LHCN-M2 (cell line): ENCODE results near the gene RAPGEF1. TPM values are rescaled to one million over a fixed set of nuclear protein-coding genes. Genes with fewer than 3 reads are reported as not detected.

Source experiments
- DNase-seq: peaks from one replicate; pipeline ENCODE4 v3.0.0-alpha.2; 2012; ENCODE audit warnings: low read depth
- total RNA-seq: library from RNA; depleted of rRNA; stranded (reverse); fragments of >200 nt; gene quantifications from 2 replicates; pipeline ENCODE4 v1.2.3, GENCODE V29; 2014

Gene RAPGEF1
- total RNA-seq, 1 experiment from 2014 or later, result 44.9 TPM

GRCh38 chr9:131752231-131752884 lies 12.5 kb upstream of the RAPGEF1 start:
- no peak for DNase-seq

DNA sequence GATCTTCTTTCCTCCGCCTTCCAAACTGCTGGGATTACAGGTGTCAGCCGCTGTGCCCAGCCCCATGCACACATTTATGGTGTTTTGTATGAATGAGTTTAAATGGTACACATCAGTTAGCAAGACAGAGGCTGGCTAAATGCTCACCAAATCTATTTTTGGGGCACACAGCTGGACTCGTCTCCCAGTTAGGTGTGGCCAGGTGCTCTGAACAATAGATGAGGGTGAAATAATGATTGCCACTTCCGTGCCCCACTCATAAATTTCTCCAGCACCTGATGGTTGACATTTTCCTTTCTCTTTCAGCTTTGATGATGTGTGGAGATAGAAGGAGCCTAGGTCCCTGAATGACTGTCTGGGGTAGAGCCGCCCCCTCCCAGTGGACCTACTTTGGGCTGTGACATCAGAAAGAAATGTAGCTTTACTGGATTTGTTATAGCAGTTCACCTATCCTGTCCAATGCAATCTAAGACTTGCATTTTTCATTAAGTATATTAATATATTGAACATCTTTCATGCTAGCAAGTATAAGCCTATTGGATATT lies 8.6 kb upstream of the RAPGEF1 start:
- DNase-seq, result no peak

DNA sequence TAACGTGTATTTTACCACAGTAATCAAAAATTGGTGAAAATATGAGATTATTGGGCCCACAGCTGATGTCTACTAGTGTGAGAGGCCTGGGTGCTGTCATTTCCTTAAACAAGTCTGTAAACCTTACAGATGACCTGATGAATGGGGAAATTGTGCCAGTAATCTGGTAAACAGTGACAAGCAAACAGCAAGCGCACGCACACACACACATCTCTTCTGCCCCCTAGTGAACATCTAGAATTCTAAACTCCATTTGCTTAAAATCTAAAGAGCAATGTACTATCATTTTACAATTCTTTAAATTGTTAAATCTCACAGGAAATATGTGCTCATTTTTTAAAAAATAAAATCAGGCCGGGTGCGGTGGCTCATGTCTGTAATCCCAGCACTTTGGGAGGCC lies 7.5 kb upstream of the RAPGEF1 start:
- DNase-seq, result peak; percentile 63

DNA sequence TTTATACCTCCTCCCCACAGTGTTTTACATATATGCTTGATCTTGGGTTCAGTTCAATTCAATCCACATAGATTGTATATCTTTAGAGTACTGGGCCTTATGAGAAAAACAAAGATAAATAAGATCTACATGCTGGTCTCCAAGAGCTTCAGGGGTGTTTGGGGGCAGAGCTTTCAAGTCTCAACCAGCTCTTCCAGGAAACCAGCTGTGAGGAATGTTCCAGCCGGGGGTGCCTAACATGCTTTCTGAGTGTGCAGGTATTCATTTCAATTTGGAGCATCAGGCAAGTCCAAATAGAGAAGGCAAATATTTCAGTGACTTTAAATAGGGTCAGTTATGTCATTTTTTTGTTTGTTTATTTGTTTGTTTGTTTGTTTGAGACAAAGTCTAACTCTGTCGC lies 5.7 kb upstream of the RAPGEF1 start:
- no peak for DNase-seq

- no peak for DNase-seq
Observed at GRCh38 chr9:131744720-131745201, 4.9 kb upstream of the RAPGEF1 start.

DNA sequence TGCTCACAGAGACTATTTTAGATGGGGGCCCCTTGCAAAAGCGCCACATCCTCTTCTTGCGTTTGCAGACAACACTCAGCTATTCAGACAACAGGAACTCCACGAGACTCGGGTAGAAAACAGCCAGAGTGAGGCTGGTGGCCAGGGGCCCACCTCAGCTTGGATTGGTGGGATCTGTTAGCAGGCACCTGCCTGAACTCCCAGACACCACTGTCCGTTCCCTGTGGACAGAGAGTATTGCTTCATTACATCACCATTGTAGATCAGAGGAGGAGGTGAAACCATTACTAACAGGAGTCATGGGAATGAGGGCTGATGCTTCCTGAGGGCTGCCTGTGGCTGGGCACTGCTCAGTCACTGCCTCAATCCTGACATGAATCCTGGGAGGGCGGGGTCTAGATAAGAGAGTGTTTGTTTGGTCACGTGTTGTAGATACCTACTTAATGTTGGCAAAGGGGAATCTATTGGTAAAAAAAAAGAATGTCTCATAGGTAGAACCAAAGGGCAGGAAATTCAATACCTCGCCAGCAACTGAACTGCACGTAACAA lies 4.4 kb upstream of the RAPGEF1 start:
- no peak for DNase-seq

DNA sequence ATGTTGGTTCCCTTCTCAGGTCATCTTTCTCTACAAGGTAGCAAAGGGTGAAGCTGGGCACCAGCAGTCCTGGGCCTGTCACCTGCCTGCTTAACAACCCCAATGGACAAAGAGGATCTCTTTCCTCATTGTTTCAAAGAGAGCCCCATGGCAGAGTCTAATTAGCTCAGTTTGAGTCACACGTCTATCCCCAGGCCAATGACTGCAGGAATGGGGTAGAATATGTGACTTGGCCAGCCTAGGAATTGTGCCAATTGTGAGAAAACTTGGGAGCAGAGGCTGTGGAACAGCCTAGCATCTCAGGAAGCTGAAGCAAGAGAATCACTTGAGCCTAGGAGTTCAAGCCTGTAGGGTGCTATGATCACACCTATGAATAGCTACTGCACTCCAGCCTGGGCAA lies 3.6 kb upstream of the RAPGEF1 start:
- DNase-seq, result no peak

DNA sequence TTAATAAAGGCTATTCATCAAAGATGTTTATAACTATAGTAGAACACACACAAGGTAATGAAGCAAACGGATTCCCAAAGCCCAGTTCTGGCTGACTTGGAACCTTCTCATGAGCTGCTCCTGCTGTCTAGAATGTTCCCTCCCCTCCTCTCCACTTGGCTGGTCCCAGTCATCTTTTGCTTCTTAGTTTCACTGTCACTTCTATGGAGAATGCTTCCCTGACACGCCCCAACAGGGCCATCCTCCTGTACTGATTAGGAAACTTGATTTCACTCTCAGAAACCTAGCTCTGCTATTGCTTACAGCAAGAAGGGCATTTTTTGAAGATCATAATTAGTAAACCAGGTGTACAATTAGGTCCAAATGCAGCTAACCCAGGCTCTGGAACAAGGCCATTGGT lies 3.2 kb upstream of the RAPGEF1 start:
- DNase-seq, result no peak

GRCh38 chr9:131740898-131741297 lies 1.0 kb upstream of the RAPGEF1 start:
- no peak for DNase-seq

GRCh38 chr9:131739133-131739958 lies 530 bp downstream of the RAPGEF1 start:
- no peak for DNase-seq

DNA sequence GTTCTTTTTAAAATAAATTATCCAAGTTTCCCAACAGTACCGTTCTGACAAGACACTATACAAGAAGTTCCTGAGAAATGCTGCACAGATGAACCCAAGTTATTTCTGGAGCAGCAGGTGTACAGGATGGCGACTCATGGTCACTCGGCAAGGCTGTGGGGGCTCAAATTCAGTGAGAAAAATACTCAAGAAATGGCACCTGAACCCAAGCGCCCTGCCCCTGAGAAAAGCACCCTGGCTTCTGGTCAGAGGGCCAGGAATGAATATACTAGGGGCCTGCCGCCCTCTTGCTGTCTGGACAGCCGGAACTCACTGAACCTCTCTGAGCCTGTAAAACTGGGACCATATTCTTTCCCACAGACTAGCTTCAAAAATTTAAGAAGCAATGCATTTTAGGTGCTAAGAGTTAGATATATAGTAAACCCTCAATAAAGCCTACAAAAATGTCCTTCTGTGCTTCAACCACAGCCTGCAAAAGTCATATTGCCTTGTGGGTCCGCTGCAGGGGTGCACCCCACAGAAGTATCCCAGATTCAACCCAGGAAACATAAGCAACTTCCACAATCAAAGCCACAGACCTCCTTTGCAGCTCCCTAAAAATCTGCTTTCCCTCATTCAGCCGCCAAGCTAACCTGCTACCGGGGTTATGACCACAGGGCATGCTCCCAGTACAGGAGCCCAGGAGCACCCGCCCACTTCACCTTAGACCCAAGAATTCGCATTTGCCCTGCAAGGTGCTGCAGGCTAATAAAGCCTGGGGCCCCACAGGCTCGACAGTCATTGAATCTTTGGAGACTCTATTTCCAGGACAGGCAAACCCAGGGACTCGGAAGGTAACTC lies 1.4 kb downstream of the RAPGEF1 start:
- DNase-seq, result no peak

DNA sequence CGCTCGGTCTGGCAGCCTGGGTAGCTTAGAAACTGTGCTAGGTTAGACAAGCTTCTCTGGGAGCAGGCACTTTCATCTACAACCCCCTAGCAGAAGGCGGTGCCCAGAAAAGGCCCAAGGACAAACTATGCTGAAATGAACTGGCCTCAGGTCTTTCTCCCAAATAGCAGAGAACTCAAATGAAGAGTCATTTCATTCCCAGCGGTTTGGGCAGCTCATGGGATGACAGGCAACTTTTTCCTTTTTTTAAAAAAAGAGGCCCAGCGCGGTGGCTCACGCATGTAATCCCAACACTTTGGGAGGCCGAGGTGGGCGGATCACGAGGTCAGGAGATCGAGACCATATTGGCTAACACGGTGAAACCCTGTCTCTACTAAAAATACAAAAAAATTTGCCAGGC lies 2.5 kb downstream of the RAPGEF1 start:
- no peak for DNase-seq

DNA sequence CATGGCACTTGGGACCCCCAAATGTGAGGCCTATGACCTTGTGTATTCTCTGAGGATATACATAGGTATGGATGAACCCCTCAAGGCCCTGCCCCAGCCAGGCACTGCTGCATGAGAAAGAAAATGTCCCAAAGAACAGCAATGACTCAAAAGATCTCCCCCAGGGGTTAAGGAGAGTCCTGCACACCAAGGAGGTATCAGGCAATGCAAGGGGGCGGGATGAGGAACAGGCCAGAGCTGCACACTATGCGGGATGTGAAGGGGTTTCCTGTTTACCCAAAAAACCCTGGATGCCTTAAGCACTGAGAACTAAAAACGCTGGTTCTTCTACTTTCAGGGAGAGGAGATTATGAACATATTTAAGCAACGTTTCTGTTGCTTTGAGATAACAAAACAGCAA lies 3.4 kb downstream of the RAPGEF1 start:
- no peak for DNase-seq

- DNase-seq, result peak; percentile 82
Observed at GRCh38 chr9:131735238-131736128, 4.4 kb downstream of the RAPGEF1 start.

DNA sequence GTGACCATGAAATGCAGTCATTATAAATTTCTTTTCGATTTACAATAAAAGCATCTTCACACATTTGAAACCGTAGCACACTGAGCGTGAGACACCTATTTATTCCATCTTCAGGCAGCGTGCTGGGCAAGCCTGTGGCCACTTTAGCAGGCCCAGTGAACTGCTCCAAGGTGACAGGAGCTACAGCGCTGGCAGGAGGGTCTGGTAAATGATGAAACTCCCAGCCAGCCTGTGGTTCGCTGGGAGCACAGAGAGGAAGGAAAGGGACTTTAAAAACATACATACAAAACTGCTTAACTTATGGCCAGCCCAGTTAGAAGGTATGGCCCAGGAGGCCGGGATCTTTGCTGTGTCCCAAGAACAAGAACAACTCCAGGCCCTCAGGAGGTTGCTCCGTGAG lies 5.1 kb downstream of the RAPGEF1 start:
- no peak for DNase-seq

- peak; percentile 79 for DNase-seq
Observed at GRCh38 chr9:131734165-131734610, 5.7 kb downstream of the RAPGEF1 start.

DNA sequence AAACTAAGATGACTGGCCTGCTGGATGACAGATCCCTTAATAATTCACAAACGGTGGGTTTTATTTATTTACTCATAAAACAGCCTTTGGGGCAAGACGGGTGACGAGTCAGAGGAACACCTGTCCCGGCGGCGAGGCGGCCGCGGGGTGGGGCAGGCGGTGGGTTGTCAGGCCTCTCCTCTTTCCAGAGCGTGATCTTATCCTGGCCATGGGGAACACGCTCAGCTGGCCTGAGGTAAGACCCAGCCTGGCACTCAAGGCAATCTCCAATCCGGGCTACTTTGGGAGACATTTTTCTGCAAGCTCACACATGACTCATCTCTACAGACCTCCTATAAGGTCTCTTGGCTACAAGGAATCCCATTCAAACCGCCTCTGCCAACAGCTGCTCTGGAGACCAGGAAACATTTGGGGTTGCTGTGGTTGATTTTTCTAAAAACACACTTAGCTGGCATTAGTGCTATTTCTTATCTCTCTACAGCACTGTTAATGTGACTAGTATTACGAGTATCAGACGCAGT lies 6.3 kb downstream of the RAPGEF1 start:
- DNase-seq, result peak; percentile 100

- no peak for DNase-seq
Observed at GRCh38 chr9:131732636-131733289, 7.1 kb downstream of the RAPGEF1 start.

- DNase-seq, result peak; percentile 81
Observed at GRCh38 chr9:131732061-131732526, 7.8 kb downstream of the RAPGEF1 start.
